ENCODE data around the gene PADI3. TPM values are rescaled to one million over a fixed set of nuclear protein-coding genes. Genes with fewer than 3 reads are reported as not detected.

The PADI3 gene
- polyA plus RNA-seq, 4 donors, result 0.01 to 0.04 TPM; not detected in 2

DNA sequence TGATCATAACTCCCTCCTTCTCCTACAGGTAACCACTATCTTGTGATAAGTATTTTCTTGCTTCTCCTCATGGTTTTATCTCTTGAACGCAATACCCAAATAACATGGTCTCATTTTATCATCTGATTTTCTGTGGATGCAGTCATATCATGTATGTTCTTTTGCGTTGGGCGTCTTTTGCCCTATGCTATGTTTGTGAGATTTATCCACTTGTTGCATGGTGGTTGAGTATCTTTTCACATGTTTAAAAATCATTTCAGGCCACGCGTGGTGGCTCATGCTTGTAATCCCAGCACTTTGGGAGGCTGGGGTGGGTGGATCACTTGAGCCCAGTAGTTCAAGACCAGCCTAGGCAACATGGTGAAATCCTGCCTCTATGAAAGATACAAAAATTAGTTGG lies 15.6 kb downstream of the PADI3 start:
- H3K36me3 ChIP-seq (ENCODE audit: control insufficient read depth in 3 of 3, insufficient read depth in 2 of 3, low read depth in 1 of 3, low read length in 3 of 3), result no peaks in the 10 kb centered on the region
- H3K4me3 ChIP-seq (ENCODE audit: low read depth in 1 of 3, low read length in 3 of 3), result no peak overlapping the region
- FAIRE-seq (no peak), DNase-seq (no peak)
- no peak overlapping the region for H3K27ac ChIP-seq (ENCODE audit: low read depth in 1 of 3, low read length in 2 of 3)
- no peaks in the 10 kb centered on the region for H3K9me3 ChIP-seq (ENCODE audit: control insufficient read depth in 2 of 2, insufficient read depth in 1 of 2, low read depth in 1 of 2, low read length in 1 of 2)
- no peaks in the 10 kb centered on the region for H3K27me3 ChIP-seq (ENCODE audit: control insufficient read depth in 3 of 3, insufficient read depth in 3 of 3, low read length in 3 of 3)
- 87 to 91% (median 90%) methylated on average over 5 of the region's 5 CpGs for WGBS, 3 donors
- H3K4me1 ChIP-seq (ENCODE audit: control insufficient read depth in 3 of 3, insufficient read depth in 2 of 3, low read depth in 1 of 3, low read length in 2 of 3), result no peaks in the 10 kb centered on the region

DNA sequence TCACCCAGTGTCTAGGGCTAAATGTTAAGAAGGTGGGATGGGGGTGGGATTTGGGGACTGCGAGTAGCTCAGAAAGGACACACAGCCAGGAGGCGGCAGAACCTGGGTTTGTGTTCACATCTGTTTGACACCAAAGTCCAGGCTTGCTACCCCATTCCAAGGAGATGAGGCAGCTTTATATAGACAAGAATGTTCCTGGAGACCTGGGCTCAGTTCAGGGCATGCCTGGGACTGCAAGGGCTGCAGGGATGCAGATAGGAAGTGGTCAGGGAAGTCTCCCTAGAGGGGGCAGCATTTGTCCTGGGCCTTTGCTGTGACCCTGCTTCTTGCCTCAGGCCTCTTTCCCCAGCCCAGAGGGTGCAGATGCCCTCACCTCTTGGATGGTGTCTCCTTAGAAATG lies 16.3 kb downstream of the PADI3 start:
- 67 to 81% (median 68%) methylated on average over 2 of the region's 2 CpGs for WGBS, 3 donors
- Histone ChIP-seq H3K4me1 (ENCODE audit: control insufficient read depth in 3 of 3, insufficient read depth in 2 of 3, low read depth in 1 of 3, low read length in 2 of 3) (no peaks in the 10 kb centered on the region), H3K27ac (ENCODE audit: low read depth in 1 of 3, low read length in 2 of 3) (no peak overlapping the region), H3K4me3 (ENCODE audit: low read depth in 1 of 3, low read length in 3 of 3) (no peak overlapping the region), H3K36me3 (ENCODE audit: control insufficient read depth in 3 of 3, insufficient read depth in 2 of 3, low read depth in 1 of 3, low read length in 3 of 3) (no peaks in the 10 kb centered on the region), H3K9me3 (ENCODE audit: control insufficient read depth in 2 of 2, insufficient read depth in 1 of 2, low read depth in 1 of 2, low read length in 1 of 2) (no peaks in the 10 kb centered on the region), H3K27me3 (ENCODE audit: control insufficient read depth in 3 of 3, insufficient read depth in 3 of 3, low read length in 3 of 3) (no peaks in the 10 kb centered on the region)
- DNase-seq, result no peak
- FAIRE-seq, result no peak

DNA sequence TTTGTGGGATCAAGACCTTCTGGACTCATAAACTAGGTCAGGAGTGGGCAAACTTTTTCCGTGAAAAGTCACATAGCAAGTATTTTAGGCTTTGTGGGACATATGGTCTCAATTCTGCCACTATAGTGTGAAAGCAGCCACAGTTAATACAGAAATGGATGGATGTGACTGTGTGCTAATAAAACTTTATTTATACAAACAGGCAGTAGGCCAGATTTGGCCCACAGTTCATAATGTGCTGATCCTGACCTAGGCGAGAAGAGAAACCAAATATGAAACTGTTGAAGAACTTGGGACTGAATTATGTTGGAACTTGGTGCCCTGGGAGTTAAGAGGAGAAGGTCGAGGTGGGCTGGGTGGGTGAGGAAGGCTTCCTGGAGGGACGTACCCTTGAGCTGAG lies 17.1 kb downstream of the PADI3 start:
- Histone ChIP-seq H3K27ac (ENCODE audit: low read depth in 1 of 3, low read length in 2 of 3) (no peak overlapping the region), H3K4me3 (ENCODE audit: low read depth in 1 of 3, low read length in 3 of 3) (no peak overlapping the region), H3K9me3 (ENCODE audit: control insufficient read depth in 2 of 2, insufficient read depth in 1 of 2, low read depth in 1 of 2, low read length in 1 of 2) (no peaks in the 10 kb centered on the region), H3K36me3 (ENCODE audit: control insufficient read depth in 3 of 3, insufficient read depth in 2 of 3, low read depth in 1 of 3, low read length in 3 of 3) (no peaks in the 10 kb centered on the region), H3K27me3 (ENCODE audit: control insufficient read depth in 3 of 3, insufficient read depth in 3 of 3, low read length in 3 of 3) (no peaks in the 10 kb centered on the region), H3K4me1 (ENCODE audit: control insufficient read depth in 3 of 3, insufficient read depth in 2 of 3, low read depth in 1 of 3, low read length in 2 of 3) (no peaks in the 10 kb centered on the region)
- FAIRE-seq (no peak), DNase-seq (no peak)
- WGBS, 3 donors, result 78 to 82% (median 82%) methylated on average over 4 of the region's 4 CpGs

GRCh38 chr1:17270891-17271765 lies 22.2 kb downstream of the PADI3 start:
- Histone ChIP-seq H3K4me1 (ENCODE audit: control insufficient read depth in 3 of 3, insufficient read depth in 2 of 3, low read depth in 1 of 3, low read length in 2 of 3) (no peaks in the 10 kb centered on the region), H3K9me3 (ENCODE audit: control insufficient read depth in 2 of 2, insufficient read depth in 1 of 2, low read depth in 1 of 2, low read length in 1 of 2) (no peaks in the 10 kb centered on the region), H3K27ac (ENCODE audit: low read depth in 1 of 3, low read length in 2 of 3) (no peak overlapping the region), H3K36me3 (ENCODE audit: control insufficient read depth in 3 of 3, insufficient read depth in 2 of 3, low read depth in 1 of 3, low read length in 3 of 3) (no peaks in the 10 kb centered on the region), H3K4me3 (ENCODE audit: low read depth in 1 of 3, low read length in 3 of 3) (no peak overlapping the region), H3K27me3 (ENCODE audit: control insufficient read depth in 3 of 3, insufficient read depth in 3 of 3, low read length in 3 of 3) (no peaks in the 10 kb centered on the region)
- DNase-seq (no peak), FAIRE-seq (no peak)
- WGBS, 3 donors, result 87 to 90% (median 88%) methylated on average over 22 to 23 of the region's 23 CpGs

DNA sequence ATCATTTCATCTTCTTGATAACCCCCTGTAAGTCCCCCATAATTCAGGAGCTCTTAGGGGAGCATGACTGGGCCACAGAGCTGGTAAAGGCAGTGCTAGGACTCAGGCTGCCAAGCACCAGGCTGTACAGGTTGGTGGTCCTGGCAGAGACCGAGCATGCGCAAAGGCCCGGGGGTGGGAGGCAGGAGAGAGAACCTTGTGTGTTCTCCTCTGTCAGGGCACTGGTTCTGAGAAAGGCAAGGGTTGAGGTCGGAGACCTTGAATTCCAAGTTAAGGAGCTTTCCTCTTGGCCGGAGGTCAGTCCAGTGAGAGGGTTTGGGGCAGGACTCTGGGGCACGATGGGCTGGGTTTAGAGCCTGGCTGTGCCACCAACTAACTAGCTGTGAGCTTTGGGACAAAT lies 23.2 kb downstream of the PADI3 start:
- FAIRE-seq (no peak), DNase-seq (no peak)
- Histone ChIP-seq H3K4me3 (ENCODE audit: low read depth in 1 of 3, low read length in 3 of 3) (no peak overlapping the region), H3K4me1 (ENCODE audit: control insufficient read depth in 3 of 3, insufficient read depth in 2 of 3, low read depth in 1 of 3, low read length in 2 of 3) (no peaks in the 10 kb centered on the region), H3K9me3 (ENCODE audit: control insufficient read depth in 2 of 2, insufficient read depth in 1 of 2, low read depth in 1 of 2, low read length in 1 of 2) (no peaks in the 10 kb centered on the region), H3K36me3 (ENCODE audit: control insufficient read depth in 3 of 3, insufficient read depth in 2 of 3, low read depth in 1 of 3, low read length in 3 of 3) (no peaks in the 10 kb centered on the region), H3K27me3 (ENCODE audit: control insufficient read depth in 3 of 3, insufficient read depth in 3 of 3, low read length in 3 of 3) (no peaks in the 10 kb centered on the region), H3K27ac (ENCODE audit: low read depth in 1 of 3, low read length in 2 of 3) (no peak overlapping the region)
- WGBS, 3 donors, result 82 to 91% (median 85%) methylated on average over 6 of the region's 6 CpGs

- Histone ChIP-seq H3K36me3 (ENCODE audit: control insufficient read depth in 3 of 3, insufficient read depth in 2 of 3, low read depth in 1 of 3, low read length in 3 of 3) (no peaks in the 10 kb centered on the region), H3K27ac (ENCODE audit: low read depth in 1 of 3, low read length in 2 of 3) (no peak overlapping the region), H3K9me3 (ENCODE audit: control insufficient read depth in 2 of 2, insufficient read depth in 1 of 2, low read depth in 1 of 2, low read length in 1 of 2) (no peaks in the 10 kb centered on the region), H3K4me1 (ENCODE audit: control insufficient read depth in 3 of 3, insufficient read depth in 2 of 3, low read depth in 1 of 3, low read length in 2 of 3) (no peaks in the 10 kb centered on the region), H3K27me3 (ENCODE audit: control insufficient read depth in 3 of 3, insufficient read depth in 3 of 3, low read length in 3 of 3) (no peaks in the 10 kb centered on the region), H3K4me3 (ENCODE audit: low read depth in 1 of 3, low read length in 3 of 3) (no peak overlapping the region)
- FAIRE-seq, result no peak
- WGBS, 3 donors, result 14 to 43% (median 29%) methylated on average over 4 of the region's 4 CpGs
- peak; percentile 50 to 79 for DNase-seq
Measured at GRCh38 chr1:17272646-17273045, 23.7 kb downstream of the PADI3 start.

DNA sequence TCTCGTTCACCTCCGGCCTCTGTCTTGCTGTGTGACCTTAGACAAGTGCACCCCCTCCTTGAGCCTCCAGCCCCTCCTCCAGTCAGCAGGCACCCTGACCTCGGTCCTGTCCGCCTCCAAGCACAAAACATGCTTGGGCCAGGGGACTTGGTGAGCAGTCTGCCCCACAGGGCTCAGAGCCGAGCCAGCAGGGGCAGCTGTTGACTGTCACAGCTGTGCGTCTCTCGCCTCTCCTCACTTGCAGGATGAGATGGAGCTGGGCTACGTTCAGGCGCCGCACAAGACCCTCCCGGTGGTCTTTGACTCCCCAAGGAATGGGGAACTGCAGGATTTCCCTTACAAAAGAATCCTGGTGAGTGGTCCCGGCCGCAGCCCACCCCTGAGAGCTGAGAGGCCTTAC lies 24.2 kb downstream of the PADI3 start:
- FAIRE-seq (no peak), DNase-seq (no peak)
- Histone ChIP-seq H3K27ac (ENCODE audit: low read depth in 1 of 3, low read length in 2 of 3) (no peak overlapping the region), H3K4me3 (ENCODE audit: low read depth in 1 of 3, low read length in 3 of 3) (no peak overlapping the region), H3K9me3 (ENCODE audit: control insufficient read depth in 2 of 2, insufficient read depth in 1 of 2, low read depth in 1 of 2, low read length in 1 of 2) (no peaks in the 10 kb centered on the region), H3K4me1 (ENCODE audit: control insufficient read depth in 3 of 3, insufficient read depth in 2 of 3, low read depth in 1 of 3, low read length in 2 of 3) (no peaks in the 10 kb centered on the region), H3K27me3 (ENCODE audit: control insufficient read depth in 3 of 3, insufficient read depth in 3 of 3, low read length in 3 of 3) (no peaks in the 10 kb centered on the region), H3K36me3 (ENCODE audit: control insufficient read depth in 3 of 3, insufficient read depth in 2 of 3, low read depth in 1 of 3, low read length in 3 of 3) (no peaks in the 10 kb centered on the region)
- WGBS, 3 donors, result 66 to 74% (median 67%) methylated on average over 13 of the region's 13 CpGs

- FAIRE-seq (no peak), DNase-seq (peak; percentile 33 to 57)
- Histone ChIP-seq H3K9me3 (ENCODE audit: control insufficient read depth in 2 of 2, insufficient read depth in 1 of 2, low read depth in 1 of 2, low read length in 1 of 2) (no peaks in the 10 kb centered on the region), H3K4me1 (ENCODE audit: control insufficient read depth in 3 of 3, insufficient read depth in 2 of 3, low read depth in 1 of 3, low read length in 2 of 3) (no peaks in the 10 kb centered on the region), H3K36me3 (ENCODE audit: control insufficient read depth in 3 of 3, insufficient read depth in 2 of 3, low read depth in 1 of 3, low read length in 3 of 3) (no peaks in the 10 kb centered on the region), H3K27me3 (ENCODE audit: control insufficient read depth in 3 of 3, insufficient read depth in 3 of 3, low read length in 3 of 3) (no peaks in the 10 kb centered on the region), H3K4me3 (ENCODE audit: low read depth in 1 of 3, low read length in 3 of 3) (no peak overlapping the region), H3K27ac (ENCODE audit: low read depth in 1 of 3, low read length in 2 of 3) (no peak overlapping the region)
- 42 to 52% (median 50%) methylated on average over 14 to 15 of the region's 15 CpGs for WGBS, 3 donors
Measured at GRCh38 chr1:17274186-17275170, 25.6 kb downstream of the PADI3 start.
